Measurements from ENCODE around the gene RPS6KA1.

Gene RPS6KA1

GRCh38 chr1:26524181-26524580 lies 5.4 kb upstream of the RPS6KA1 start:
- no peaks in the 10 kb centered on the region for H3K27me3 ChIP-seq (replicated peaks; ENCODE audit: control insufficient read depth, insufficient read depth, low read length)

GRCh38 chr1:26526287-26526686 lies 3.3 kb upstream of the RPS6KA1 start:
- H3K36me3 ChIP-seq (ENCODE audit: control insufficient read depth, insufficient read depth, low read length) = no peaks in the 10 kb centered on the region
- TF ChIP-seq, protein P1, sequence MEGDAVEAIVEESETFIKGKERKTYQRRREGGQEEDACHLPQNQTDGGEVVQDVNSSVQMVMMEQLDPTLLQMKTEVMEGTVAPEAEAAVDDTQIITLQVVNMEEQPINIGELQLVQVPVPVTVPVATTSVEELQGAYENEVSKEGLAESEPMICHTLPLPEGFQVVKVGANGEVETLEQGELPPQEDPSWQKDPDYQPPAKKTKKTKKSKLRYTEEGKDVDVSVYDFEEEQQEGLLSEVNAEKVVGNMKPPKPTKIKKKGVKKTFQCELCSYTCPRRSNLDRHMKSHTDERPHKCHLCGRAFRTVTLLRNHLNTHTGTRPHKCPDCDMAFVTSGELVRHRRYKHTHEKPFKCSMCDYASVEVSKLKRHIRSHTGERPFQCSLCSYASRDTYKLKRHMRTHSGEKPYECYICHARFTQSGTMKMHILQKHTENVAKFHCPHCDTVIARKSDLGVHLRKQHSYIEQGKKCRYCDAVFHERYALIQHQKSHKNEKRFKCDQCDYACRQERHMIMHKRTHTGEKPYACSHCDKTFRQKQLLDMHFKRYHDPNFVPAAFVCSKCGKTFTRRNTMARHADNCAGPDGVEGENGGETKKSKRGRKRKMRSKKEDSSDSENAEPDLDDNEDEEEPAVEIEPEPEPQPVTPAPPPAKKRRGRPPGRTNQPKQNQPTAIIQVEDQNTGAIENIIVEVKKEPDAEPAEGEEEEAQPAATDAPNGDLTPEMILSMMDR (IDR thresholded peaks at IDR 0.05; ENCODE audit: insufficient read depth, low read length, poor library complexity, severe bottlenecking) = no peak
- no peaks in the 10 kb centered on the region for H3K27me3 ChIP-seq (replicated peaks; ENCODE audit: control insufficient read depth, insufficient read depth, low read length)
- DNase-seq (ENCODE audit: extremely low read depth, insufficient read length) = no peak
- H3K4me3 ChIP-seq (replicated peaks; ENCODE audit: low read depth, low read length) = no peak overlapping the region

More at GRCh38 chr1:26524181-26524580, 5.4 kb upstream of the RPS6KA1 start:
- no peak for DNase-seq (ENCODE audit: extremely low read depth, insufficient read length)
- TF ChIP-seq, protein P1 (IDR thresholded peaks at IDR 0.05; ENCODE audit: insufficient read depth, low read length, poor library complexity, severe bottlenecking) = no peak
- H3K36me3 ChIP-seq (ENCODE audit: control insufficient read depth, insufficient read depth, low read length) = no peaks in the 10 kb centered on the region
- no peak overlapping the region for H3K4me3 ChIP-seq (replicated peaks; ENCODE audit: low read depth, low read length)

GRCh38 chr1:26529405-26529654 lies 231 bp upstream of the RPS6KA1 start:
- Histone ChIP-seq H3K4me3 (replicated peaks; ENCODE audit: low read depth, low read length) (peak overlapping the region; percentile 80), H3K27me3 (replicated peaks; ENCODE audit: control insufficient read depth, insufficient read depth, low read length) (no peaks in the 10 kb centered on the region), H3K36me3 (ENCODE audit: control insufficient read depth, insufficient read depth, low read length) (no peaks in the 10 kb centered on the region; the same call in 1 of the 2 replicates)
- TF ChIP-seq, protein P1 (IDR thresholded peaks at IDR 0.05; ENCODE audit: insufficient read depth, low read length, poor library complexity, severe bottlenecking) = no peak
- no peak for DNase-seq (ENCODE audit: extremely low read depth, insufficient read length)

DNA sequence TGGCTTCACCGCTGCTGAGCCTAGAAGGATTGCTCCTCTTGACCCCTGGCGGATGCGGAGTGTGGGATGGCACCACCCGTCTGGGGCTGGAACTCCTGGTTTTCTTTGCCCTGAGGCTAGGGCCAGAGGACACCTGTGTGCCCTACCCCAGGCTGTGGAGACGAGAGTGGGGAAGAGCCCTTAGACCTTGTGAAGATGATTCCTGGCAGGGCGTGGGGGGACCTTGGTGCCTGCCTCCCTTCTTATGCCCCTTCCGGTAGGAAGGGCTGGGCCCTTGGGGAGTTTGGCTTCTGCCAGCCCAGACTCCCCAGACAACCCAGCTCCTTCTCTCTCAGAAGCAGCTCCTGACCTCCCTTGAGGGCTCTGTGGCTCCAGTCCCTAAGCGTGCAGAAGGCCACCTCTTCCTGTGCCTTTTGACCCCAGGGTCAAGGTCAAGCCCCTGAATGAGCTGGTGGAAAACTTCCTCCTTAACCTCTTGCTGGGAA lies 891 bp downstream of the RPS6KA1 start:
- TF ChIP-seq, protein P1 (IDR thresholded peaks at IDR 0.05; ENCODE audit: insufficient read depth, low read length, poor library complexity, severe bottlenecking) = peak; percentile 21
- Histone ChIP-seq H3K27me3 (replicated peaks; ENCODE audit: control insufficient read depth, insufficient read depth, low read length) (no peaks in the 10 kb centered on the region), H3K36me3 (ENCODE audit: control insufficient read depth, insufficient read depth, low read length) (no peaks in the 10 kb centered on the region; the same call in 1 of the 2 replicates), H3K4me3 (replicated peaks; ENCODE audit: low read depth, low read length) (peak overlapping the region; percentile 80)
- DNase-seq (ENCODE audit: extremely low read depth, insufficient read length) = no peak

GRCh38 chr1:26530895-26531598 lies 1.5 kb downstream of the RPS6KA1 start:
- Histone ChIP-seq H3K36me3 (ENCODE audit: control insufficient read depth, insufficient read depth, low read length) (no peaks in the 10 kb centered on the region; the same call in 1 of the 2 replicates), H3K4me3 (replicated peaks; ENCODE audit: low read depth, low read length) (peak overlapping the region; percentile 80), H3K27me3 (replicated peaks; ENCODE audit: control insufficient read depth, insufficient read depth, low read length) (no peaks in the 10 kb centered on the region)
- DNase-seq (ENCODE audit: extremely low read depth, insufficient read length) = no peak
- TF ChIP-seq, protein P1 (IDR thresholded peaks at IDR 0.05; ENCODE audit: insufficient read depth, low read length, poor library complexity, severe bottlenecking) = peak; percentile 25
